K562 (cell line): Measurements from ENCODE around the gene RGS7. TPM values are rescaled to one million over a fixed set of nuclear protein-coding genes. Genes with fewer than 3 reads are reported as not detected.

ENCODE experiments used
- ATAC-seq: fragments of 200-7000 bp; cut with Tn5 transposase; 3 replicates; pipeline ENCODE4 v1.9.1; 2020; ENCODE audit warnings: moderate library complexity
- BruUV-seq: library from RNA; stranded (reverse); fragments of 400-500 nt; replicated peaks from 2 replicates; lab custom pipeline; 2021; lab: Mats Ljungman, UMichigan
- CTCF ChIA-PET: fragments of 300-600 bp; formaldehyde crosslinking; extraction: SDS; loops from one replicate; lab custom pipeline; 2021; ENCODE audit warnings: low intra/inter-chr PET ratio; lab: Yijun Ruan, JAX
- POLR2A ChIA-PET: fragments of 300-600, 350-650 bp; sonication (Branson Sonifier 250); formaldehyde crosslinking; extraction: SDS; loops from one replicate; lab custom pipeline; 2021; ENCODE audit warnings: antibody characterized with exemption, inconsistent platforms; lab: Yijun Ruan, JAX
- DNase-seq, 4 experiments: peaks; one replicate each; pipeline versions ENCODE4 v3.0.0 to v3.0.0-alpha.2; 2011 to 2018; ENCODE audit warnings: low spot score in 3 of 4, mixed read lengths in 3 of 4; ENCODE audit errors: extremely low read depth in 1 of 4
- FAIRE-seq: peaks from 2 replicates; lab custom pipeline; 2011; peaks lifted over from hg19 to GRCh38; lab: Jason Lieb, UNC
- H2AFZ ChIP-seq: 2 replicates; pipeline ENCODE4 v1.6.0; 2011; ENCODE audit warnings: low read depth, low read length, control low read depth, inconsistent platforms
- H3K27ac ChIP-seq: fragments of 200-600 bp; 3 replicates; pipeline ENCODE4 v1.8.0; 2011; ENCODE audit warnings: low read depth, mild to moderate bottlenecking, control low read depth, inconsistent platforms, low read length, moderate library complexity, mixed read lengths; ENCODE audit errors: extremely low read depth
- H3K27me3 ChIP-seq, 2 experiments: fragments of 300-600 bp in 1 of 2; 2 replicates in 1 of 2; 3 replicates in 1 of 2; pipeline versions ENCODE4 v1.6.0 to v1.8.0; 2011; ENCODE audit warnings: inconsistent platforms in 2 of 2, low read length in 2 of 2, mild to moderate bottlenecking in 1 of 2, mixed read lengths in 1 of 2, moderate library complexity in 1 of 2; ENCODE audit not compliant: control insufficient read depth in 2 of 2, insufficient read depth in 2 of 2
- H3K36me3 ChIP-seq: fragments of 300-600 bp; 3 replicates; pipeline ENCODE4 v1.8.0; 2011; ENCODE audit warnings: mild to moderate bottlenecking, low read length, inconsistent platforms; ENCODE audit not compliant: control insufficient read depth, insufficient read depth
- H3K4me1 ChIP-seq, 2 experiments: fragments of 200-600 bp in 1 of 2; replicated peaks in 1 of 2; 2 replicates in 1 of 2; 3 replicates in 1 of 2; pipeline versions ENCODE4 v1.5.1 to v1.8.0; 2011; ENCODE audit warnings: inconsistent platforms in 2 of 2, low read length in 2 of 2, mild to moderate bottlenecking in 1 of 2, mixed read lengths in 1 of 2, moderate library complexity in 1 of 2; ENCODE audit not compliant: control insufficient read depth in 2 of 2, insufficient read depth in 2 of 2
- H3K4me2 ChIP-seq: 2 replicates; pipeline ENCODE4 v1.6.1; 2011; ENCODE audit warnings: low read length, control low read depth, inconsistent platforms, mixed read lengths; ENCODE audit not compliant: insufficient read depth
- H3K4me3 ChIP-seq: fragments of 200-600 bp; sonication (generic), shearing (Covaris generic); 2 replicates; pipeline ENCODE4 v1.5.1; 2016; ENCODE audit warnings: control low read depth, inconsistent platforms
- H3K79me2 ChIP-seq: fragments of 200-600 bp; 3 replicates; pipeline ENCODE4 v1.8.0; 2011; ENCODE audit warnings: low read length, inconsistent platforms; ENCODE audit not compliant: control insufficient read depth, insufficient read depth
- H3K9ac ChIP-seq, 2 experiments: 2 replicates each; pipeline versions ENCODE4 v1.6.0 to v1.6.1; 2011; ENCODE audit warnings: low read depth in 2 of 2, low read length in 2 of 2, control low read depth in 1 of 2, inconsistent platforms in 1 of 2, mild to moderate bottlenecking in 1 of 2, mixed read lengths in 1 of 2; ENCODE audit not compliant: insufficient read depth in 1 of 2
- H3K9me1 ChIP-seq: one replicate; pipeline ENCODE4 v1.6.0; 2011; ENCODE audit warnings: inconsistent platforms, mild to moderate bottlenecking, low read length, moderate library complexity; ENCODE audit not compliant: control insufficient read depth, insufficient read depth
- H3K9me3 ChIP-seq: replicated peaks from 2 replicates; pipeline ENCODE4 v1.5.1; 2011; ENCODE audit warnings: low read depth, low read length, inconsistent platforms; ENCODE audit not compliant: control insufficient read depth, insufficient read depth
- H4K20me1 ChIP-seq: replicated peaks from 2 replicates; pipeline ENCODE4 v1.6.1; 2011; ENCODE audit warnings: low read length, inconsistent platforms, mixed read lengths; ENCODE audit not compliant: control insufficient read depth, insufficient read depth
- CEBPG ChIP-seq, 3 experiments: fragments of 200-800 bp in 1 of 3; sonication (Bioruptor generic) in 1 of 3; sonication (generic) in 1 of 3; formaldehyde crosslinking in 1 of 3; IDR thresholded peaks in 2 of 3; conservative IDR thresholded peaks in 1 of 3; 2 replicates each; pipeline versions ENCODE4 v1.6.1 to v1.8.0; 2016 to 2022; ENCODE audit warnings: missing compliant biosample characterization in 2 of 3, missing genetic modification characterization in 2 of 3, mild to moderate bottlenecking in 1 of 3, missing genetic modification reagents in 1 of 3
- CTCF ChIP-seq, 3 experiments: IDR thresholded peaks in 2 of 3; conservative IDR thresholded peaks in 1 of 3; 2 replicates each; pipeline ENCODE4 v1.5.1; 2011 to 2012; ENCODE audit warnings: low read length in 3 of 3, mild to moderate bottlenecking in 3 of 3, control low read depth in 2 of 3, improper control_type of control experiment in 1 of 3, inconsistent platforms in 1 of 3, low read depth in 1 of 3, mixed read lengths in 1 of 3, moderate library complexity in 1 of 3; ENCODE audit not compliant: insufficient read depth in 2 of 3
- MEIS2 ChIP-seq: fragments of 450-650 bp; IDR thresholded peaks from 2 replicates; pipeline ENCODE4 v1.6.1; 2014; ENCODE audit warnings: mild to moderate bottlenecking; ENCODE audit not compliant: partially characterized antibody
- ZNF143 ChIP-seq: sonication (generic); formaldehyde crosslinking; IDR thresholded peaks from 2 replicates; pipeline ENCODE4 v1.9.0; 2022; ENCODE audit warnings: mild to moderate bottlenecking, missing genetic modification reagents
- ZNF280B ChIP-seq: fragments of 250-450 bp; sonication (Bioruptor Pico); IDR thresholded peaks from 2 replicates; pipeline ENCODE4 v1.5.1; 2021; ENCODE audit warnings: mild to moderate bottlenecking
- WGBS: fragments of 100-300 bp; shearing (Covaris generic); methylation state at CpG from one replicate; pipeline ENCODE4 v1.1.6; 2016; ENCODE audit warnings: low coverage, mixed read lengths; ENCODE audit not compliant: insufficient coverage; ENCODE audit errors: missing lambda C conversion rate; 5-methylcytosine and 5-hydroxymethylcytosine counted together
- in situ Hi-C: fragments of 300-500 bp; cut with MboI; formaldehyde crosslinking; loops from 4 replicates; pipeline ENCODE4 v1.15.0; 2018; ENCODE audit warnings: inconsistent platforms, mixed read lengths
- intact Hi-C: fragments of 100-400 bp; cut with micrococcal nuclease; formaldehyde crosslinking; loops from 2 replicates; pipeline ENCODE4 v1.14.2; 2022
- polyA plus RNA-seq, 8 experiments: library from polyadenylated mRNA; depleted of rRNA in 4 of 8; stranded (reverse) in 5 of 8; unstranded in 3 of 8; fragments of >200 nt; fragmentation: Nextera tagmentation in 2 of 8; fragmentation: Illumina TruSeq in 1 of 8; extraction: Ambion mirVana in 2 of 8; extraction: Trizol in 1 of 8; gene quantifications; 2 replicates each; pipeline versions ENCODE4 v1.2.1 to v1.2.3, GENCODE V29; 2011 to 2014; ENCODE audit warnings: inconsistent platforms in 1 of 8, missing spikeins in 1 of 8
- total RNA-seq, 7 experiments: library from RNA; depleted of rRNA in 6 of 7; stranded (reverse); fragments of >200 nt in 6 of 7; fragmentation: Illumina TruSeq in 2 of 7; extraction: Trizol in 2 of 7; gene quantifications; 2 replicates each; pipeline versions ENCODE4 v1.2.1 to v1.2.3, GENCODE V29; 2011 to 2021; ENCODE audit warnings: low replicate concordance in 1 of 7

The RGS7 gene
- total and polyA plus RNA-seq, 9 of the 15 experiments (the other 6 are each of a cell fraction or from before 2014, with no cell fraction given): not detected

- Histone ChIP-seq H3K4me1 (no peaks in the 10 kb centered on the region), H3K4me2 (no peak overlapping the region), H3K79me2 (no peaks in the 10 kb centered on the region), H3K9me1 (no peaks in the 10 kb centered on the region), H3K36me3 (no peaks in the 10 kb centered on the region), H3K27ac (no peak overlapping the region), H4K20me1 (no peaks in the 10 kb centered on the region), H3K9me3 (no peaks in the 10 kb centered on the region; the same call in 1 of the 2 replicates), H2AFZ (no peak overlapping the region), H3K27me3 (no peaks in the 10 kb centered on the region), H3K9ac (no peak overlapping the region), H3K4me3 (no peak overlapping the region)
- CTCF ChIA-PET: no interaction called here
- 1% methylated on average over 5 of the region's 5 CpGs for WGBS
- DNase-seq: no peak
- no peak for TF ChIP-seq ZNF143 (CRISPR knock-in tag)
- TF ChIP-seq CEBPG (CRISPR knock-in tag; IDR thresholded peaks at IDR 0.05): no peak
- TF ChIP-seq CEBPG (tag; conservative IDR thresholded peaks at IDR 0.05 in 1 of 2, IDR thresholded peaks at IDR 0.05 in 1 of 2): no peak
- no peak for TF ChIP-seq CTCF (IDR thresholded peaks at IDR 0.05 in 2 of 3, conservative IDR thresholded peaks at IDR 0.05 in 1 of 3; ENCODE audit: insufficient read depth in 2 of 3, low read depth in 1 of 3, low read length in 3 of 3)
- TF ChIP-seq ZNF280B (CRISPR knock-in tag): no peak
- no peak for TF ChIP-seq MEIS2
- intact Hi-C loops: no loop called here
- FAIRE-seq: no peak
- POLR2A ChIA-PET: no interaction called here
- no TSS peak for BruUV-seq
- in situ Hi-C loops: no loop called here
- no peak for ATAC-seq
These were observed 550.7 kb downstream of the RGS7 start for GRCh38 chr1:240806200-240806745.
